NCI-H2196 (cell line): ENCODE measurements around the gene SPAG6.
"Not testable (repeated sequence)": the region's sequence is repeated elsewhere in the genome, so short reads cannot be mapped to it uniquely, and the experiment has no call there.

Experiments used
- DNase-seq: peaks from one replicate; lab custom pipeline; 2025; ENCODE audit not compliant: unreplicated experiment; lab: John Stamatoyannopoulos, UW

The SPAG6 gene

GRCh38 chr10:22345301-22346095, at the start of gene SPAG6:
Gene SPAG6 (plus strand): TSS chr10:22345496. CDS start chr10:22345612, 116 bp downstream.
- DNase-seq, result no peak

GRCh38 chr10:22301193-22301592, 44.1 kb upstream of the SPAG6 start:
- no peak for DNase-seq

DNA sequence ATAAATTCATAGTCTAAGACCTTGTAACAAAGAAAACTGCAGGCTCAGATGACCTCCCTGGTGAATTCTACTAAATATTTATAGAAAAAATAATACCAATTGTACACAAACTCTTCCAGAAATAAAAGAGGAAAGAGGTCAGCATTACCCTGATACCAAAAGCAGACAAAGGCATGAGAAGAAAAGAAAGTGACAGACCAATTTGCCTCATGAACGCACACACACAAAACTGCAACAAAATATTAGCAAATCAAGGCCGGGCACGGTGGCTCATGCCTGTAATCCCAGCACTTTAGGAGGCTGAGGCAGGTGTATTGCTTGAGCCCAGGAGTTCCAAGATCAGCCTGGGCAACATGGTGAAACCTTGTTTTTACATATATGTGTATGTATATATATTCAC, 41.8 kb upstream of the SPAG6 start:
- no peak for DNase-seq

DNA sequence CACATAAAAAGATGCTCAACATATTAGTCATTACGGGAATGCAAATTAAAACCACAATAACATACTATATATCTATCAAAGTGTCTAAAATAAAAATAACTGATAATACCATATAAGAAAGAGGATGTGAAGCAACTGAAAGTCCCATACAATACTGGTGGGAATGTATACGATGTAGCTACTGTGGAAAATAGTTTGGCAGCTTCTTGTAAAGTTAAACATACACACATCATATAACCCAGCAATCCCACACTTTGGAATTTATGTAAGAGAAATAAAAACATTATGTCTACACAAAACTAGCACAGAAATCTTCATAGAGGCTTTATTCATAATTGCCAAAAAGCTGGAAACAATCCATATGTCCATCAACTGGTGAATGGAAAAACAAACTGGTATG, 39.6 kb upstream of the SPAG6 start:
- no peak for DNase-seq

- DNase-seq, result no peak
Observed at GRCh38 chr10:22308390-22308789, 36.9 kb upstream of the SPAG6 start.

- DNase-seq, result no peak
Observed at GRCh38 chr10:22309180-22310000, 35.9 kb upstream of the SPAG6 start.

GRCh38 chr10:22310012-22310411, 35.3 kb upstream of the SPAG6 start:
- DNase-seq, result not testable (repeated sequence)

- no peak for DNase-seq
Observed at GRCh38 chr10:22310928-22311327, 34.4 kb upstream of the SPAG6 start.

- no peak for DNase-seq
Observed at GRCh38 chr10:22314852-22315251, 30.4 kb upstream of the SPAG6 start.

DNA sequence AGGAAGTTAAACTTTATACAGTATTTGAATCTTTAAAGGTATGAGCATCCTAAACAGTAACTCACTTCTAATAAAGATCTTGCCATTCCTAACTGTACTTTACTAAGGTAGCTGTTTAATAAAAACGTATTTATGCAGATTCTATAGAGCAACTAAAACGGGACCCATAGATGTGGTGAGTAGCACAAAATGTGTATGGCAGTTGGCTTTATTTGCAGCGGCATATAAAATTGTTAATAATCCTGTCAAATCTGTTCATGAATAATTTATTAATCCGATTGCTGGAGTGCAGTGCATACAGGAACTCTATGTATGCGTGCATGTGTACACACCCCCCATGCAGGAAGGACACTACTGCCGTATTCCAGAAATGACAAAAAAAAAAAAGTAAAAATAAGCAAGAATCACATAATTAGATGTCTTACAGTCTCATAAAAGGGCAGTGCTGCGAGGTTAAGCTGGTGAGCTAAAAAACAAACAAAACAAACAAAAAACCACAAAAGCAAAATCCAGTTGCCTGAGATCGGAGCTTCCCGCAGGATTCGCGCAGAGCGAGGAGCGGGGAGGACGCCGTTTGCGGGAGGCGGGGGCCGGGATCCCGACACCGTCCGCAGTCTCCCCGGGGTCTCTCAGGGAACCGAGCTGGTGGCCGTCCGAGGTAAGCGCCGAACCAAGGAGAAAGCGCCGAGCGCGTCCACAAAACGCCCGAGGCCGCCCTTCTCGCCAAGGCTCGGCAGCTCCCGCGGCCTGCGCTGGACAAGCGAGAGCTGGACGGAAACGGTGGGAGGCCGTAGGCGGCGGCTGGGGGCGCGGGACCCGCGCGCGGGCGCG, 29.6 kb upstream of the SPAG6 start:
- DNase-seq, result no peak

GRCh38 chr10:22316286-22317075, 28.8 kb upstream of the SPAG6 start, which contains the start of gene COMMD3:
Gene COMMD3 (plus strand): TSS chr10:22316388. CDS start chr10:22316418, 30 bp downstream.
- peak; percentile 78 for DNase-seq

DNA sequence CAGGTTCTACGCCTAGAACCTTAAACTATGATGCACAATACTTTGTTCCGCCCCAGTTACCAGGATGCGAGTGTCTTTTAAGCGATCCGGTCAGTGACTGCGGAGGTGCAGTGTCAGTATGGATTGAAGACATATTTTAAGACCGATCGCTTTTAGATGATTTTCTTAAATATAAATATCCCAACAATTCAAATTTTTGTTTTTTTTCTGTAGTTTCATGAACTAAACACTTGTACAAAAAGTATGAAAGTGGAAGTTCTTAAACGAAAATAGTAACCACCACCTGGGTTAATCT, 28.3 kb upstream of the SPAG6 start:
- no peak for DNase-seq

DNA sequence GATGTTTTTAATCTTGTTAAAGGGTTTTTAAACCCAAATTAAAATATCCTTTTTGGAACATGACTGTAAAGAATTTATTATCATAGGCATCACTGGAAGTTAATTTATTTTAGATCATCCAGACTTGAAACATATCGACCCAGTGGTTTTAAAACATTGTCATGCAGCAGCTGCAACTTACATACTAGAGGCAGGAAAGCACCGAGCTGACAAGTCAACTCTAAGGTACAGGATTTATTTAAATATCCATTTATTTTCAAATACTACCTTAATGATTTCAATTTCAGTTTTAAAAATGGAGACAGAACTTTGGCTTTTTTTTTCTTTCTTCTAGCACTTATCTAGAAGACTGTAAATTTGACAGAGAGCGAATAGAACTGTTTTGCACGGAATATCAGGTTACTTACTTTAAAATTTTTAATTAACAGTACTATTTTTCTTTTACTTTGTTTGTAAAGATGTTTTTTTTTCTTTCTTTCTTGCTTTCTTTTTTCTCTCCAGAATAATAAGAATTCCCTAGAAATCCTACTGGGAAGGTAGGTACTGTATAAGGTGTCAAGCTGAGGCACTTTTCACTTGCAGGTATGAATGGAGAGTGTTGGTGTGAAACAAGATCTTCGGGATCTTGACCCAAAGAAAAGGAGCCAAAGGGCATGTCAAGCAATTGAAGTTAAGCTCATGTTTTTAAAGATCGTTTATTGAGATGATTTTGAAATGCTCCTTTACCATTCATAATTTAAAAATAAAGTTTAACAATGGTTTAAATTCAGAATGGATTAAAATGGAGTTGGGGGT, 27.3 kb upstream of the SPAG6 start:
- DNase-seq, result no peak

DNA sequence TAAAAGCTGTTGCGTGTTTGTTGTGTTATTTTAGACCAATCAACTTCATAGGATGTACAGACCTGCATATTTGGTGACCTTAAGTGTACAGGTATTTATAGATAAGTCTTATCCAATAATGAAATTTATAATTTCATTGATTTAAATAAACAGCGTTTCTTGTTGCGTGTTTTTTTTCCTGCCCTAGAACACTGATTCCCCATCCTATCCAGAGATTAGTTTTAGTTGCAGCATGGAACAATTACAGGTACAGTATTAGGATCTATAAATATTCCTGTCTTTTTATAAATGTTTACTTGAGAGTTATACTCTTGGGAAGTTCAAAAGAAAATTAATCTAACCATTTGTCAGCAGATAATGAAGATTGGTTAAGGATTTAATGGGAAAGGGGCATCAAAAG, 26.5 kb upstream of the SPAG6 start:
- DNase-seq, result no peak

DNA sequence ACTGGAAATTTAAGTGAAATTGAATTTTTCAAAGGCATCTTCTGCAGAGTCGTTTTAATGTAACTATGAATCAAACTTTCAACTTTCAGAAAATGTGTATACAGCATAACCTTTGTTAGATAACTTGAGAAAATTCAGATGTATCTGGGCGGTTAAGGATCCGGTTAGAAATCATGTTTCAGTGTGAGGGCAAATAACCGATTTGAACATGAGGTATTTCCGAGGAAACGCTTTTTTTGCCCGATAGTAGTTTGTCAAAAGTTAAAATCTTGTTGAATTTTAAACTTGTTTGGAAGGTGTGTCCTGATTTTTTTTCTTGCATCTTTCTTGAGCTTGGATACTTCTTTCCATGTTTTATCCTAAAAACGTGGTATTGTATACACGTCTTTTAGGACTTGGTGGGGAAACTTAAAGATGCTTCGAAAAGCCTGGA, 25.7 kb upstream of the SPAG6 start:
- no peak for DNase-seq

DNA sequence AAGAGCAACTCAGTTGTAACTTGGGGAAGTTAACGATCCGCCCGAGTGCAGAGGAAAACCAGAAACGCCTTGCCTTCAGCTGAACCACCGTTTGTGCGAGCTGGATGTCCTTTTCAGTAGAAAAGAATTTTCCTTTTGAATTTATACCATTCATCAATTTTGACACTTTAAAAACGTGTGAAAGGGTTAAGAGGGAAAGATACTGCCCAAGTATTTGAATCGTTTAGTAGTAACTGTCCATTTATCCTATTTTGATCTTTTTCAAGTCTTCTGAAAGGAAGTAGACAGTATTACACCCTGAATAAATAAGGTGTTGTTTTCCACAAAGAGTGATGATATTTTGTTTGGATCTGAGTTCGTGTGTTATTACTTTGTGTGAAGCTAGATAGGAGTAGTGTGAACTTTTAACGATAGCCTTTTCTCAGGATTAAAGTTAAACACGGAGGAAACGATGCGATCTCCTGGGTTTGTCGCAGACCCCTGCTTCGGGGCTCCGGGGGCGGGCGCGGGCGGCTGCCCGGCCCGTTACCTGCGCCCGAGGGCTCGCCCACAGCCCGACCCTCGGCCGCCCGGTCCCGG, 25.2 kb upstream of the SPAG6 start:
- DNase-seq, result no peak

DNA sequence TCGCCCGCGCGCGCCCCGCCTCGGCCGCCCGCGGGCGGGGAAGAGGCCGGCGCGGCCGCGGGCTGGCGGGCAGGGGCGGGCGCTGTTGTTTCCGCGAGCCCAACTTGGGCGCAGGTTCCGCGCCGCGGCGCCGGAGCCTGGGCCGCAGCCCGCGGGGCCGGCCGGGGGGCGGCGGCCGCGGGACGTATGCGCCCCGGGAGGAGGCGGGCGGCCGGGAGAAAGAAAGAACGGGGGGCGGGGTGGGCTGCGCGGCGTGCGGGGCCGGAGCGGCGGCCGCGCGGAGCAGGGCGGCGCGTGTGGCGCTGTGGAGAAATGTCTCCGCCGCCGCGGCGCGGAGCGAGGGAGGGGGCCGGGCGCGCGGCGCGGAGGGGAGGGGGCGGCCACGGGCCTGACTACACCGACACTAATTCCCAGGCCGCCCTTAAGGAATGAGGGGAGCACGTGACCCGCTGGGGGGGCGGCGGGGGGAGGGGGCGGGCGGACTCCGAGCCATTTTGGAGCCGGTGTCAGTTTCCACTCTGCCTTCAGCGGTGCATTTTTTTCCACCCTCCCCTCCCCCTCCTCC, 24.6 kb upstream of the SPAG6 start, which contains the start of gene BMI1:
TSS of gene BMI1 (plus strand) at position 509 of the 565 bp plus-strand sequence. CDS start 5,351 bp downstream, outside the sequence.
- DNase-seq, result peak; percentile 53

- peak; percentile 28 for DNase-seq
Observed at GRCh38 chr10:22321156-22321923, 24.0 kb upstream of the SPAG6 start.
